ENCODE measurements around the gene GAB2.

The GAB2 gene

GRCh38 chr11:78203184-78203583 lies 214.4 kb downstream of the GAB2 start:
- Histone ChIP-seq H3K36me3 (ENCODE audit: control insufficient read depth, insufficient read depth, low read length) (peaks cover 9% of the 10 kb centered on the region), H3K9me3 (ENCODE audit: control insufficient read depth, low read length) (no peaks in the 10 kb centered on the region), H3K4me3 (ENCODE audit: insufficient read depth, low read depth, low read length, poor library complexity, severe bottlenecking) (peak overlapping the region; percentile 41), H3K27me3 (replicated peaks; ENCODE audit: control insufficient read depth, insufficient read depth, low read length, poor library complexity, severe bottlenecking) (no peaks in the 10 kb centered on the region), H3K27ac (ENCODE audit: insufficient read depth, low read length, poor library complexity, severe bottlenecking) (peak overlapping the region; percentile 88), H3K4me1 (ENCODE audit: control insufficient read depth, insufficient read depth, low read length, poor library complexity, severe bottlenecking) (peaks cover 18% of the 10 kb centered on the region)
- DNase-seq: peak; percentile 53 to 65 (median 56)

GRCh38 chr11:78202733-78203167 lies 214.9 kb downstream of the GAB2 start:
- peak overlapping the region; percentile 88 for H3K27ac ChIP-seq (ENCODE audit: insufficient read depth, low read length, poor library complexity, severe bottlenecking)
- H3K27me3 ChIP-seq (replicated peaks; ENCODE audit: control insufficient read depth, insufficient read depth, low read length, poor library complexity, severe bottlenecking): no peaks in the 10 kb centered on the region
- peak overlapping the region; percentile 41 for H3K4me3 ChIP-seq (ENCODE audit: insufficient read depth, low read depth, low read length, poor library complexity, severe bottlenecking)
- H3K36me3 ChIP-seq (ENCODE audit: control insufficient read depth, insufficient read depth, low read length): peaks cover 6% of the 10 kb centered on the region
- H3K9me3 ChIP-seq (ENCODE audit: control insufficient read depth, low read length): no peaks in the 10 kb centered on the region
- peaks cover 18% of the 10 kb centered on the region for H3K4me1 ChIP-seq (ENCODE audit: control insufficient read depth, insufficient read depth, low read length, poor library complexity, severe bottlenecking)
- peak; percentile 63 to 73 (median 64) for DNase-seq

GRCh38 chr11:78201096-78201818 lies 216.4 kb downstream of the GAB2 start:
- Histone ChIP-seq H3K27ac (ENCODE audit: insufficient read depth, low read length, poor library complexity, severe bottlenecking) (peak overlapping the region; percentile 88), H3K4me3 (ENCODE audit: insufficient read depth, low read depth, low read length, poor library complexity, severe bottlenecking) (no peak overlapping the region), H3K27me3 (replicated peaks; ENCODE audit: control insufficient read depth, insufficient read depth, low read length, poor library complexity, severe bottlenecking) (no peaks in the 10 kb centered on the region), H3K36me3 (ENCODE audit: control insufficient read depth, insufficient read depth, low read length) (no peaks in the 10 kb centered on the region), H3K9me3 (ENCODE audit: control insufficient read depth, low read length) (no peaks in the 10 kb centered on the region), H3K4me1 (ENCODE audit: control insufficient read depth, insufficient read depth, low read length, poor library complexity, severe bottlenecking) (peaks cover 18% of the 10 kb centered on the region)
- no peak for DNase-seq

GRCh38 chr11:78200553-78200952 lies 217.1 kb downstream of the GAB2 start:
- Histone ChIP-seq H3K4me3 (ENCODE audit: insufficient read depth, low read depth, low read length, poor library complexity, severe bottlenecking) (no peak overlapping the region), H3K36me3 (ENCODE audit: control insufficient read depth, insufficient read depth, low read length) (no peaks in the 10 kb centered on the region), H3K27ac (ENCODE audit: insufficient read depth, low read length, poor library complexity, severe bottlenecking) (no peak overlapping the region), H3K27me3 (replicated peaks; ENCODE audit: control insufficient read depth, insufficient read depth, low read length, poor library complexity, severe bottlenecking) (no peaks in the 10 kb centered on the region), H3K9me3 (ENCODE audit: control insufficient read depth, low read length) (no peaks in the 10 kb centered on the region), H3K4me1 (ENCODE audit: control insufficient read depth, insufficient read depth, low read length, poor library complexity, severe bottlenecking) (peaks cover 18% of the 10 kb centered on the region)
- no peak for DNase-seq

- Histone ChIP-seq H3K27ac (ENCODE audit: insufficient read depth, low read length, poor library complexity, severe bottlenecking) (no peak overlapping the region), H3K27me3 (replicated peaks; ENCODE audit: control insufficient read depth, insufficient read depth, low read length, poor library complexity, severe bottlenecking) (no peaks in the 10 kb centered on the region), H3K9me3 (ENCODE audit: control insufficient read depth, low read length) (no peaks in the 10 kb centered on the region), H3K4me1 (ENCODE audit: control insufficient read depth, insufficient read depth, low read length, poor library complexity, severe bottlenecking) (peaks cover 18% of the 10 kb centered on the region), H3K36me3 (ENCODE audit: control insufficient read depth, insufficient read depth, low read length) (no peaks in the 10 kb centered on the region), H3K4me3 (ENCODE audit: insufficient read depth, low read depth, low read length, poor library complexity, severe bottlenecking) (no peak overlapping the region)
- no peak for DNase-seq
Measured at GRCh38 chr11:78200061-78200460, 217.6 kb downstream of the GAB2 start.

- Histone ChIP-seq H3K36me3 (ENCODE audit: control insufficient read depth, insufficient read depth, low read length) (no peaks in the 10 kb centered on the region), H3K27ac (ENCODE audit: insufficient read depth, low read length, poor library complexity, severe bottlenecking) (no peak overlapping the region), H3K27me3 (replicated peaks; ENCODE audit: control insufficient read depth, insufficient read depth, low read length, poor library complexity, severe bottlenecking) (no peaks in the 10 kb centered on the region), H3K4me3 (ENCODE audit: insufficient read depth, low read depth, low read length, poor library complexity, severe bottlenecking) (no peak overlapping the region), H3K4me1 (ENCODE audit: control insufficient read depth, insufficient read depth, low read length, poor library complexity, severe bottlenecking) (peaks cover 18% of the 10 kb centered on the region), H3K9me3 (ENCODE audit: control insufficient read depth, low read length) (no peaks in the 10 kb centered on the region)
- no peak for DNase-seq
Measured at GRCh38 chr11:78199653-78200015, 218.0 kb downstream of the GAB2 start.

- Histone ChIP-seq H3K4me3 (ENCODE audit: insufficient read depth, low read depth, low read length, poor library complexity, severe bottlenecking) (no peak overlapping the region), H3K27me3 (replicated peaks; ENCODE audit: control insufficient read depth, insufficient read depth, low read length, poor library complexity, severe bottlenecking) (no peaks in the 10 kb centered on the region), H3K4me1 (ENCODE audit: control insufficient read depth, insufficient read depth, low read length, poor library complexity, severe bottlenecking) (peaks cover 18% of the 10 kb centered on the region), H3K27ac (ENCODE audit: insufficient read depth, low read length, poor library complexity, severe bottlenecking) (no peak overlapping the region), H3K36me3 (ENCODE audit: control insufficient read depth, insufficient read depth, low read length) (no peaks in the 10 kb centered on the region), H3K9me3 (ENCODE audit: control insufficient read depth, low read length) (no peaks in the 10 kb centered on the region)
- DNase-seq: no peak
Measured at GRCh38 chr11:78199015-78199652, 218.5 kb downstream of the GAB2 start.

GRCh38 chr11:78197816-78198215 lies 219.8 kb downstream of the GAB2 start:
- no peak for DNase-seq

GRCh38 chr11:78196661-78197091 lies 220.9 kb downstream of the GAB2 start:
- Histone ChIP-seq H3K27me3 (replicated peaks; ENCODE audit: control insufficient read depth, insufficient read depth, low read length, poor library complexity, severe bottlenecking) (no peaks in the 10 kb centered on the region), H3K36me3 (ENCODE audit: control insufficient read depth, insufficient read depth, low read length) (no peaks in the 10 kb centered on the region), H3K4me3 (ENCODE audit: insufficient read depth, low read depth, low read length, poor library complexity, severe bottlenecking) (no peak overlapping the region), H3K4me1 (ENCODE audit: control insufficient read depth, insufficient read depth, low read length, poor library complexity, severe bottlenecking) (peaks cover 8% of the 10 kb centered on the region), H3K9me3 (ENCODE audit: control insufficient read depth, low read length) (no peaks in the 10 kb centered on the region), H3K27ac (ENCODE audit: insufficient read depth, low read length, poor library complexity, severe bottlenecking) (no peak overlapping the region)
- no peak for DNase-seq

More at GRCh38 chr11:78197816-78198215, 219.8 kb downstream of the GAB2 start:
- H3K4me1 ChIP-seq (ENCODE audit: control insufficient read depth, insufficient read depth, low read length, poor library complexity, severe bottlenecking): peaks cover 18% of the 10 kb centered on the region
- no peak overlapping the region for H3K4me3 ChIP-seq (ENCODE audit: insufficient read depth, low read depth, low read length, poor library complexity, severe bottlenecking)
- no peaks in the 10 kb centered on the region for H3K9me3 ChIP-seq (ENCODE audit: control insufficient read depth, low read length)
- H3K36me3 ChIP-seq (ENCODE audit: control insufficient read depth, insufficient read depth, low read length): no peaks in the 10 kb centered on the region
- no peak overlapping the region for H3K27ac ChIP-seq (ENCODE audit: insufficient read depth, low read length, poor library complexity, severe bottlenecking)
- no peaks in the 10 kb centered on the region for H3K27me3 ChIP-seq (replicated peaks; ENCODE audit: control insufficient read depth, insufficient read depth, low read length, poor library complexity, severe bottlenecking)

GRCh38 chr11:78195917-78196560 lies 221.6 kb downstream of the GAB2 start:
- Histone ChIP-seq H3K4me3 (ENCODE audit: insufficient read depth, low read depth, low read length, poor library complexity, severe bottlenecking) (no peak overlapping the region), H3K4me1 (ENCODE audit: control insufficient read depth, insufficient read depth, low read length, poor library complexity, severe bottlenecking) (peaks cover 2% of the 10 kb centered on the region), H3K27ac (ENCODE audit: insufficient read depth, low read length, poor library complexity, severe bottlenecking) (no peak overlapping the region), H3K27me3 (replicated peaks; ENCODE audit: control insufficient read depth, insufficient read depth, low read length, poor library complexity, severe bottlenecking) (no peaks in the 10 kb centered on the region), H3K36me3 (ENCODE audit: control insufficient read depth, insufficient read depth, low read length) (no peaks in the 10 kb centered on the region), H3K9me3 (ENCODE audit: control insufficient read depth, low read length) (no peaks in the 10 kb centered on the region)
- no peak for DNase-seq
